SKM-1 treated with dmso at 0.1 percent for 144 hours (cell line): Measurements from ENCODE around the gene RAB11A.
A peak's percentile ranks its signal among the peaks of the same experiment; 100 is the strongest.

Source experiments
- DNase-seq: peaks from one replicate; lab custom pipeline; 2025; ENCODE audit not compliant: unreplicated experiment; lab: John Stamatoyannopoulos, UW

RAB11A gene

DNA sequence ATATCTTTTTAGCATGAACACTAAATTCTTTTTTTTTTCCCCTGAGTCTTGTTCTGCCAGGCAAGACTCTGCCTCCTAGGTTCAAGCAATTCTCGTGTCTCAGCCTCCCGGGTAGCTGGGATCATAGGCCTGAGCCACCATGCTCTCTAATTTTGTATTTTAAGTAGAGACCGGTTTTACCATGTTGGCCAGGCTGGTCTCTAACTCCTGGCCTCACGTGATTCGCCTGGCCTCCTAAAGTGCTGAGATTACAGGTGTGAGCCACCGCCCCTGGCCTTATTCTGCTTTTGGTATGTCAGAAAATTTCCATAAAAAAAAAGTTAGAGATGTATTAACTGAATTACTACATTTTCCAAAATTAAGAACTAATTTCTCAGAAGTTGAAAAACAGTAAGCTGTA, 14.3 kb downstream of the RAB11A start:
- DNase-seq = no peak

DNA sequence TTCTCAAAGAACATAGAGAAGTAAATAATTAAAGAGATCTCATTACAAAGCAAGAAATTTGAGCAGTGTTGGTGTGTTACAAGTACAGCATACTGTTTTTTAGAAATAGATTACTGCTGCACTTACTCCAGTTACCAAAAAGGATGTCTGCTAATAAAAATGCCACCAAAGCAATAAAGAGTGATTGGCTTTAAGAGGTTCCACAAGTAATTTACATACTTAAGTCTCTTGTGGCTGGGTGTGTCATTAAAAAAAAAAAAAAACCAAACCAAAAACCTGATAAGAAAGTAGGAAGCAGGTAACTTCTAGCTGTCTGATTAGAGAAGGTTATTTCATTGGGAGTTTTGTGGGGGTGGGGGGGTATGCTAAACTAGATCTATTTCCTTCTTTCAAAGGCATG, 15.2 kb downstream of the RAB11A start:
- DNase-seq = no peak

DNA sequence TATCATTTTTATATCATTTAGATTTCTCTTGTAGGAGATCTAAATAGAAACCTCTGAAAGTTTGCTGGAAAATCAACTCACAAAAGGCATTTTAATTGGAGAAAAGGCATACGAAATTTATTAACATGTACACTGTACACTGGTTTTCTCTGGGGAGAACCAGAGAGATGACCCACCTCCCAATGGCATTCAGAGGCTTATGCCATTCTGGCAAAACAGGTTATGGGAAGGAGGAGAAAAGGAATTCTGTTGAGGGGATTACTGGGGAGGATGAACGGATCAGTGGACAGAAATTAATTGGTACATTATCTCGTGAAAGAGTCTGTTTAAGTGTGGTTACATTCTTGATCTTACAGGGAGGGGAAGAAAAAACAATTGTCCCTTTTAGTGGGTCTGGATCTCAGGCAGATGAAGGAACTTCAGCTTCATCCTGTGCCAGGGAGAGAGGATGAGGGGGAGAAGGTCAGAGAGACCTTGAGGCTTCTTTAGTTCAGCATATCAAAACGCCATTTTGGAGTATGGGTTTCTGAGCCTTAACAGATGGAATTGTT, 16.5 kb downstream of the RAB11A start:
- DNase-seq = no peak

DNA sequence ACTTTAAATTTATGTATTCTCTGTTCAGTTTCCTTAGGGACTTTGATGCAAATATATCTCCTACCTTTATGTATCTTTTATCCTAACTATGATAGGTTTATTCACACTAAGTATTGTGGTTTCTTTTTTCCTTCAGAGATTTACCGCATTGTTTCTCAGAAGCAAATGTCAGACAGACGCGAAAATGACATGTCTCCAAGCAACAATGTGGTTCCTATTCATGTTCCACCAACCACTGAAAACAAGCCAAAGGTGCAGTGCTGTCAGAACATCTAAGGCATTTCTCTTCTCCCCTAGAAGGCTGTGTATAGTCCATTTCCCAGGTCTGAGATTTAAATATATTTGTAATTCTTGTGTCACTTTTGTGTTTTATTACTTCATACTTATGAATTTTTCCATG, 18.3 kb downstream of the RAB11A start:
- DNase-seq = no peak

DNA sequence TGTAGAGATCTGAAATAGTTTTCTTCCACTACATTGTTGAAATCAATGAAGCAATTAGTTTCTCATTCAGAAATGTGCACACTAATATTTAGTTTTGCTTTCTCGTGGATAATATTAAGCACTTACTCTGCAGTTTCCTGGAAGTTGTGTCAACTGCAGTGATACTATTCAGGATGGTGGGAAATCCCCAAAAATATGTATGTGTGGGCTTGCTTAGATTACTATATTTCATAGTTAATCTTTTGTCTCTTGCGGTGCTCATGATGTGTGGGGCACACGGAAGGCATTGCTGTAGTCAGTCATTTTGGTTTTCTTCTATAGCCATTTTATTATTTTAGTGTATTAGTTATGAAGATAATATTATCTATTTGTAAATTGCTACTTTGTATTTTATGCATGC, 19.7 kb downstream of the RAB11A start:
- DNase-seq = no peak

DNA sequence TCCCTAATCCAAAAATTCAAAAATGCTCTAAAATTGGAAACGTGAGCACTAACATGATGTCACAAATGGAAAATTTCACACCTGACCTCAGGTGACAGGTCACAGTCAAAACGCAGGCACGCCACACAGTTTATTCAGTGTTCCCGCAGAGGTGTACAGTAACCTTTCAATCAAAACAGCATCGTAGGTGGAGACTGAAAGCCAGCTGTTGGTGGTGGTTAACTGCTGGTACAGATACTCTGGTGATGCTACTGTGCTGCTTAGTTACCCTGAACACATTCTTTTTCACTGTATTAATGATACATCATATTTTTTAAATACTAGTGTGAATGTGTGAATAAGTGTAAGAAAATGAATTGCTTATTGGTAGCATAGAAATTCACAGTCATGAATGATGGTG, 23.8 kb downstream of the RAB11A start:
- DNase-seq = no peak

DNA sequence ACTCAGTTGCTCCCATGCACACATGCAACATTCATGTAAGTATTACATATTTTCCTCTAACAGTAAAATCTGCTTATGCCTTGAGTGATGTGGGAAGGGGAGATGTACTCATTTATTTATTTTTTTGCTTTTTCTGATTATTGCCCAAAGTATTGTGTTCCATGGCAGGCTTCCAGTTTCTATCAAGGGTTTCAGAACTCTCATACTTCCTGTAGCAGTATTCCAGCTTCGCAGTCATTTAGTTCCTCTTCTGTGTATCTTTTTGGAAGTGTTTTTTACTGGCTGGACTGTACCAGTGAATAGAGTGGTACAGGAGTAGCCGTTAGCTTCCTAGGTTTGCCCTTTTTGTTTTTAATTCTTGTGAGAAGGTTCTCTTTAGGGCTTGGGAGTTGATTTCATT, 26.9 kb downstream of the RAB11A start:
- DNase-seq = no peak

DNA sequence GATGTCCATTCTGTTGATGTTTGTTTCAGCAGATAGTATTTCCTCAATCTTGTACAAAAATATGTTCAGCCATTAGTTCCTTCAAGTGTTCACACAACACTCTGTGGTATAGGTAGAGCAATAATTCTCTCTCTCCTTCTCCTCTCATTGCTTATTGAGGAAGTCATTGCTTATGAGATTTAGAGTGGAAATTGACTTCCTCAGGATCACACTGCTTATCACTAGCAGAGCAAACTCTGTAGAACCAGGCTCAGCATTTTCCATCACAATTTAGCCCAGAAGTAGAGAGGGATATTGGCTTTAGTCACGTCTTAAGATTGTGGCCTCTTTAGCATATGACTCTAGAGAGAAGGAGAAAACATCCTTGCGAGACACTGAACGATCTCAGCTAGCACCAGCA, 31.2 kb downstream of the RAB11A start:
- peak; percentile 13 for DNase-seq

DNA sequence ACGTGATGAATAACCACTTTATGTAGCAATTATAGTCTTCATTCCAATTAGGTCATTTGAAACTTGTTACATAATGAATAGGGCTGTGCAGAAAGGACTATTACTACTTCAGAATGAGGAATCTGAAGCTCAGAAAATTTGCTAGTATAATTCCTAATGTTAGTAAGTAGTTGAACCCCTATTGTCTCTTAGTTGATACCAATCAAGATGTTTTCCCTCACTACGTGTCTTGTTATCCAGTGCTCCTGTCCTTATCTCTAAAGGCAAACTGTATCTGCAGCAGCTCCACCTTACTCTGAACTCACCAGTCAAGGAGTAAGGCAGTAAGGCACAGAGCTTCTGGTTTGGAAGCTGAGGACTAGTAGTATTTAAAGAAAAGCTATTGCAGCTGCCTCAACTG, 32.0 kb downstream of the RAB11A start:
- DNase-seq = no peak

DNA sequence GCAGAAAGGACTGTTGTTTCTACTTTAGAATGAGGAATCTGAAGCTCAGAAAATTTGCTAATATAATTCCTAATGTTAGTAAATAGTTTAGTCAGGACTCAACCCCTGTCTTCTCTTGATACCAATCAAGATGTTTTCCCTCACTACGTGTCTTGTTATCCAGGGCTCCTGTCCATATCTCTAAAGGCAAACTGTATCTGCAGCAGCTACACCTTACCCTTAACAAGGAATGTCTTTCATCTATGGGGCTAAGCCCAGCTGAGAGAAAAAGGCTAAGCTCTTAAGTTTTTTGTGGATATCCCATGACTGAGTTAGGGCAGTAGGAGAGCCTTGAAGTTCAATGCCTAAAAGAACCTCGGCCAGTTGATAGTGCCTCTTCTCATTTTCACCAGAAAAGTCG, 32.5 kb downstream of the RAB11A start:
- DNase-seq = no peak

DNA sequence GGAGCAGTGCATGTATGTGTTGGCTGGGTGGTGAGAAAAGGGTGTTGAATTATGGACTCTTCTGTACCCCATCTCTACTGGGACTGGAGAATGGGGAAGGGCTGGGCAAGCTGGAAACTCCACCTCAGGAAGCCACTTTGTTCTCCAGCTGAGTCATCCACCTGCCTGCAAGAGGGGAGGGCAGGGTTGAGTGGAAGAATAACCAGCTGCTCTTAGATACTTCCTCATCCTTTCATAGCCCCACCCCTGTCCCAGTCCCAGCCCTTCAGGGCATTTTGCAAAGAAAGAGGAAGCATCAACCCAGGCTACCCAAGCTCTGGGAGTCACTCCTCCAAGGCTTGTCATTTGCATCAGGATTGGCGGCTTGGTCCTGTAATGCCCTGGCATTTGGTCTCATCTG, 33.1 kb downstream of the RAB11A start:
- DNase-seq = peak; percentile 99

DNA sequence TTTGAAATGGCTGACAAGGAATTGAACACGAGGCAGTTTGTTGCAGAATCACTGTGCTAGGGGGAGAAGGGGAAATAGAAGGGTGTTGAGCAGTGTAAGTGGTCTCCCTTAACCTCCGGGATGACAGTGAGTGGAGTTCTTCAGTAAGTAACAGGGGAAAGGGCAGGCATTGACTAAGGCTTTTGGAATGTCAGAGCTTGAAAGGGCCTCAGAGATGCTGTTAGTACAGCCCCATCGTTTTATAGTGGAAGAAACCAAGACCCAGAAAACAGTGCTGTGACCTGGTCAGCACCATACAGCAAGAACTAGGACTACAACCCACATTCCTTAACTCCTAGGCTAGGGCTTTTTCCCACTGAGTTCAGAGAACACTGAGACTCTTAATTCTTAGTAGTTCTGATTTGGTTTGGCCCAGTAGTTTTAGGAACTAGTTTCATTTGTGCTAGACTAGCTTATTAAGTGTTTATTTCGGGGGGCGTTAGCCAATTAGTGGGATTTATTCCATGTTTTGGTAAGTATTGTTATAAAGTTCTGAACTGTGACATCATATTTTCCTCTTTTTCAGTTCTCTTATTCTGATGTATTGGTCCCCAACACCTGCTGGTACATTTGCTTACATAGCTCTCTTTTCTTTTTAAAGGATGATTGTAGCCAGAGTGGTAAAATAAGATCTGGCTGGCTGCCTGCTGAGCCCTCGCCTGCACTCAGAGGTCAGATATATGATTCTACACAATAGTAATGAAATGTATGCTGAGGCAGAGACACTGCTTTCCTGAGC, 34.2 kb downstream of the RAB11A start:
- no peak for DNase-seq

DNA sequence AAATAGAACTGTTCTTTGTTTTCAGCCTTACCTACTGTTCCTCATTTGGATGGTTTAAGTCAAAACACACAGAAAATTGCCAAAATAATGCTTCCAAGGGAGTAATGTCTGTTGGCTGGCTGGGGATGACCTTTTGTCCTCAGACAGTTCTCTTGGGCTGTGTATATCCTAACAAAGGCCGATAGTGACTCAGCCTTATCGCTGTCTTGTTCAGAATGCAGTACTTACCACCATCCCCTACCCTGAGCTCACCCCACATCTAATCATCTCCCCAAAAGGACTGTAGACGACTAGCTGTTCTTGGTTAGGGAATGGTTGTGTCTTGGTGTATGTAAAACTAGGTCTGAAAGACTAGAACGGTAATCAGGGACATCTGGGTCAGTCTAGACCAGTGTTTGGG, 35.0 kb downstream of the RAB11A start:
- no peak for DNase-seq

DNA sequence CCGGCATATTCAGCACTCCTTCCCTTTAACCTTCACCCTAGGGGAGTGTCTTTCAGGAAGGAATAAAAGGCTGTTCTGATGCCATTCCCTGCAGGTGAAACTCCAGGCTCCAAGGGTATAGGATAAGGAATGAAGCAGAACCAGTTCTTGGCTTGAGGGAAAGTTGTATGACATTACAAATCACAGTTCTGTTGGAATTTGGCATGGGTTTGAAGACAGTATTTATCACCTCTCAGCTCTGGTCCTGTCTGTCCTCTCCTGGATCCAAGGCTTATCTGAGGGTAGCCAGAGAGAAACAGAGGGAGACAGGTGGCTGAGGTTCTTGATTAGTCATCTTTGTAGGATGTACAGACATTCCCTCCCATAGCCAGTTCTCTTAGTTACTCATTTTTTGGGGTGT, 37.1 kb downstream of the RAB11A start:
- DNase-seq = no peak

DNA sequence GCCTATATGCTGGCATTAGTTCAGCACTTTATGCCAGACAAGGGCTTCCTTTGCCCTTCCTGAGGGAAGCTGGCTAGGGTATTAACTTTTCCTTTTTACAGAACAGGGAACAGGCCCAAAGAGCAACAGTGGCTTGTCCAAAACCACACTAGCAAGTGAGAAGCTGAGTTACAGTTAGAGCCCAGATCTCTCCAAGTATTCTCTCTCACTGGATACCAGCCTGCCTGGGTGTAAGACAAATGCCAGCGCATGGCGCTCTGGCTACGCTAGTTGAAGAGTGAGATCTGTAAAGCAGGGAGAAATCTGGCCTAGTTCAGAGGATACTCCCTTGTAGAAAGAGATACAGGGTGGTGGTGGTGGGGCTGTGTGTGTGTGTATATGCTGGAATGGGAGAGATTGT, 38.4 kb downstream of the RAB11A start:
- no peak for DNase-seq

DNA sequence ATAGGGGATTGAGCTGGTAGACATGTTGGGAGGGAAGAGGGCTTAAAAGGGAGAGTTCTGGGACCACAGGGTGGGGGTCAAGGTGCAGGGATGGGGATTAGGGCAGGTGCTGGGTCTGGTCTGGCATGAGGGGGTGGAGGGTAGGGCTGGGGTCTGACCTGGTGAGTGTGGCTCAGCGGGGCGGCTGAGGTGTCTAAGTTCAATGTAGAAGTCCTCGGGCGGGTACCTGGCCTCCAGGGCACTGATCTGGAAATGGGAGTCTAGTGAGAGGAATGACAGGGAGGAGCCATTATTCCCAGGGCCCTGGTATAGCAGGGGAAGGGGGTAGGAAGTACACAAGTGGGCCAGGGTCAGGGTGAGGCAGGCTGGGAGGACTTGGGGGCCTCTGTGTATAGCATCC, 39.6 kb downstream of the RAB11A start:
- DNase-seq = no peak

DNA sequence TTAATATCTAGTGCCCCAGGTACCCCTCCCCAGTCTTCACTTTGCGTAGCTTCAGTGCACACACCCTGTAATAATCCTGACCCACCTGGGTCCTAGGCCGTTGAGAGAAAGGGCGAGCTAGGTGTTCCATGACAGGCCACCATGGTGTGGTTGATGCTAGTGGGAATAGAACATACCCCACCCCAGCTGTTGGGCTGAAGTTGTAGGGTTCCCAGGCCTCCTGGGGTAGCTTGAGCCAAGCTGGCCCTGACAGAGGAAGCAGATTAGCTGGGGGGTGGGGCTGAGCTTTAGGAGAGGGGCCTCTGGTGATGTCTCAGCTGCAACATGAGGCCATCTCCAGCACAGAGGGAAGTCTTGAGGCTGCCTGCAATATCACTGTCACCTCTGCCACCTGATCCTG, 40.5 kb downstream of the RAB11A start:
- DNase-seq = no peak

DNA sequence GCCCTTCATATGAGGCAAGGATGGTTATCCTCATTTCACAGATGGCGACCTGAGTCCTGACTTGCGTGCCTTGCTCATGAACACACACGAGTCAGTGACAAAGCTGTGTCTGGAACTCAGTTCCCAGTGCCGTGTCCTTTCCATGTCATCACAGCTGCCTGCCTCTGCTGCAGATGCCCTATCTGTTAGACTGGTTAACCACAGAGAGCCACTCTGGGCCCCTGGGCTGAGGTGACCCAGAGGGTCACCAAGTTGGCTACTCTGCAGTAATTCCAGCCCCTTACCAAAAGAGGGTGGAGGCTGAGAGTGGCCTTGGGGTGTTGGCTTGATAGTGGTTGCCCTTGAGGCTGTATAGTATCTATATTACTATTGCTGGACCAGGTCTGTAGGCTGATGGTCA, 41.0 kb downstream of the RAB11A start:
- no peak for DNase-seq

DNA sequence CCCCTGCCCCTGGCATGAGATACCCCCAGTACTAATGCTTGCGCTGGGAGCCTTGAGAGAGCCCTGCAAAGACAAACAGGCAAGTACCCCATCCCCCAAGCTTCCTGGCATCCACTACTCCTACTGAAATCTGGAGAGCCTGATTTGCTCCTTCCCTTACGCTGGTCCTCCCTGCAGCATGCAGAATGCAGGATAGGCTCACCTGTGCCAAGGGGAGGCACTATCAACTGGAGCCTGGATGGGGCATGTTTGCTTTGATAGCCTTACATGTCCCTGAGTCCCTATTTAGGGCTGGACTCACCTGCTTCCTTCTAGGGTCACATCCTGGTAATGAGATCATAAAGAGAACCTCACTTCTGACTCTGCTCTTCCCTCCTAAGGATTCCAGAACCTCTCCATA, 42.9 kb downstream of the RAB11A start:
- DNase-seq = no peak

DNA sequence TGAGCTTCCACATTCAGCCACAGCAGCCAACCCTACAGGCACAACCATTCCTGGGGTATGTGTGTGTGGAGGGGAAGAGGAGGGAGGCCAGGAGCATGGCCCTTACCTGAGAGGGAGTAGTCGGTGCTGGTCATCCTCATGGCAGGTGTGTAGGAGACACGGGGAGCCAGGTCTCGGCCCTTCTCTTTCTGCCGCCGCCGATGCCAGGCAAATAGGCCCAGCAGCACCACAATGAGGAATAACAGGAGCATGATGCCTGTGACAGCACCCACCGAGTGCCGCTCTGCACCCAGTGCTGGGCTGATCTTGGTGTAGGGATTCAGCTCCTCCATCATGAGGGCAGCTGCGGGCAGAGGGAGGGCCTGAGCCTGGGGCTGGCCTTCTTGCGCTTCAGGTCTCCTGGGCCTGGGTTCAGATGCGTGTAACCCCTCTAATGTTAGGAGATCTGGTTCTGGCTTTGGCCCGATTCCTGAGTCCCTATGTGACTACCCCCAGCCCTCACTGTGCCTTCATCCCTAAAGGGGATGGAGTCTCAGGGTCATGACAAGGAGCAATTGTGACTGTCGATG, 44.4 kb downstream of the RAB11A start:
- no peak for DNase-seq

DNA sequence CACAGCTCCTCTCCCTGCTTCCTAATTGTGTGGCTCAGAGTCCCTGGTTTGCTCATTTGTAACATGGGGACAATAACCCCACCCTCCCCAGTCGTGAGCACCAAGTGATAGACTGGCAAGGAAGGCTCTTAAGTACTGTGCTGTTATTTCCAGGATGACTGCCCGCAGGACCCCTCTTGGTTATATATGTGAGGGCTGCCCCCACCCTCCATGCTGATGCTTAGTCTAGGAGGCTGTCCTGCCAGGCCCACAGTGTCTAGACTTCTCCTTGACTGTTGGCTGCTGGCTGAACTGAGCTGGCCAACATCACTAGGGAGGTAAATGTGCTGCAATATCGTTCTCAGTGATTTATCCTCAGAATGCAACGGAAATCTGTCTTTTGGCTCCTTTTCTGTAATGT, 45.1 kb downstream of the RAB11A start:
- no peak for DNase-seq

DNA sequence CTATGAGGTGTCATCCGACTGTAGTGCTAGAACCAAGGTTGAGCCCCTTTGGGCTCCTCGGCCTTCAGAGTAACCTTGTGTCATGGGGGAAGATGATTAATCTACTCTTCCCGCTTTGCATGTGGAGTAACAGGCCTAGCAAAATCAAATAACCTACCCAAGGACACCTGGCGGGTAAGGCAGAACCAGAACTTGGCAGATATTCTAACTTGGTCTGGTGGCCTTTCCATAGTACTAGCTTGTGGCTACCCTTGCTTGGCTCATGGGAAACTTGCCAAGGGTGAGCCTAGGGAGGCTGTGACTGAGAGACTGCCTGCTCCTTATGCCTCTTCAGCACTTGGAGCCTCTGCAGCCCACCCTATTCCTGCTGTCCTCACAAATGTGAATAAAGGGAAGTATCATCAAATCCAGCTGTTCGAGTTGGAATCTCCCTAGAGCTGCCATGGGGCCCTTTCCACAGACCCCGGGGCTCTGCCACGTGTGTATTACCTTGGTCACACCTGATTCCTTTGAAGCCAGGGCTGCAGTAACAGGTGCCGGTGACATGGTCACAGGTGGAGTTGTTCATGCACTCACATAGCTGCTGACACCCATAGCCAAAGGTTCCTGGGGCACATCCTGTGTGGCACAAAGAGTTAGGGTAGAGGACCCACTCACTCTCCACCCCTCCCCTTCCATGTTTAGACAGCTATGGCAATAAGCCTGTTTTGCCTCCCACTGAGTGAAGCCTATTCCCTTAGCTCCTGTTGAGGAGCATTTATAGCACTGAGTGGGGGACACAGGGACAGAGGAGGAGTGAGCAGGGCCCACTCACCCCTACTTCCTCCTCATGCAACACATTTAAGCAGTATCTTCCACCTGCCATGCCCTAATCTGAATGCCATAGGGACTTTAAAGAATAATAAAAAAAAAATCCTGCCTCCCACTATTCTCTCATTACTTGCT, 46.0 kb downstream of the RAB11A start:
- DNase-seq = no peak
